Measurements from ENCODE around the gene GRB10. TPM values are rescaled to one million over a fixed set of nuclear protein-coding genes. Genes with fewer than 3 reads are reported as not detected.

GRB10 gene
- total RNA-seq, 1 donor from 2014 or later = 48.6 TPM

GRCh38 chr7:50704844-50705243 lies 77.9 kb downstream of the GRB10 start:
- peaks cover 33% of the 10 kb centered on the region for H3K4me1 ChIP-seq
- DNase-seq (ENCODE audit: extremely low spot score in 2 of 2) = no peak
- TF ChIP-seq POLR2A (IDR thresholded peaks at IDR 0.05) = no peak
- no peak for TF ChIP-seq POLR2AphosphoS5 (IDR thresholded peaks at IDR 0.05; ENCODE audit: insufficient read depth in 1 of 2, low read depth in 1 of 2)
- TF ChIP-seq CTCF (IDR thresholded peaks at IDR 0.05) = no peak

GRCh38 chr7:50703654-50704053 lies 79.0 kb downstream of the GRB10 start:
- H3K4me3 ChIP-seq = no peak overlapping the region

More at GRCh38 chr7:50704844-50705243, 77.9 kb downstream of the GRB10 start:
- no peak overlapping the region for H3K27ac ChIP-seq
- H3K27me3 ChIP-seq = no peaks in the 10 kb centered on the region
- no peaks in the 10 kb centered on the region for H3K9me3 ChIP-seq
- H3K4me3 ChIP-seq = no peak overlapping the region
- no peaks in the 10 kb centered on the region for H3K36me3 ChIP-seq
- intact Hi-C loops (cut with DNase I) = no loop called here

GRCh38 chr7:50699143-50699542 lies 83.6 kb downstream of the GRB10 start:
- no peaks in the 10 kb centered on the region for H3K27me3 ChIP-seq
- H3K9me3 ChIP-seq = no peaks in the 10 kb centered on the region
- TF ChIP-seq POLR2A (IDR thresholded peaks at IDR 0.05) = no peak
- intact Hi-C loops (cut with DNase I) = no loop called here
- no peak for DNase-seq (ENCODE audit: extremely low spot score in 2 of 2)
- H3K4me3 ChIP-seq = no peak overlapping the region
- H3K36me3 ChIP-seq = no peaks in the 10 kb centered on the region
- H3K27ac ChIP-seq = no peak overlapping the region
- H3K4me1 ChIP-seq = peaks cover 5% of the 10 kb centered on the region

More at GRCh38 chr7:50703654-50704053, 79.0 kb downstream of the GRB10 start:
- Histone ChIP-seq H3K27ac (no peak overlapping the region), H3K36me3 (no peaks in the 10 kb centered on the region), H3K9me3 (no peaks in the 10 kb centered on the region), H3K27me3 (no peaks in the 10 kb centered on the region), H3K4me1 (peaks cover 22% of the 10 kb centered on the region)
- no peak for TF ChIP-seq POLR2A (IDR thresholded peaks at IDR 0.05)
- no peak for TF ChIP-seq POLR2AphosphoS5 (IDR thresholded peaks at IDR 0.05; ENCODE audit: insufficient read depth in 1 of 2, low read depth in 1 of 2)
- no peak for TF ChIP-seq CTCF (IDR thresholded peaks at IDR 0.05)
- DNase-seq (ENCODE audit: extremely low spot score in 2 of 2) = no peak
- intact Hi-C loops (cut with DNase I) = no loop called here

DNA sequence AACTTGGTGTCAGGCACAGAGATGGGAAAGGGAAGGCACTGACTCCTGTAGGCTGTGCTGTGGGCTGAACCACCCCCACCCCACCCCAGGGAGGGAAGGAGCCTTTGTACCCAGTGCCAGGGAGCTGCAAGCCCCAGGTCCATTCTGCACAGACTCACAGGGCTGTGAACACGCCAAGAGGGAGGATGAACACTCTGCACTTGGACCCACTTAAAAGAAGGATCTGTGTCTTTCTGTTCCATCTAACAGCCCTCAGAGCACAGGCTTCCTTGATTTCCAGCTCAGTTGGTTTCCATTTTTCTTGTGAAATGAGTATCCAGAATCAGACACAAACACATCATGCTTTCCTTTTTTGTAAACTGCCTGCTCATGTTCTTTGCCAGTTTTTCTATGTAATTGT lies 84.9 kb downstream of the GRB10 start:
- Histone ChIP-seq H3K4me1 (peaks cover 5% of the 10 kb centered on the region), H3K27me3 (no peaks in the 10 kb centered on the region), H3K27ac (peak overlapping the region; percentile 23), H3K9me3 (no peaks in the 10 kb centered on the region), H3K36me3 (no peaks in the 10 kb centered on the region), H3K4me3 (no peak overlapping the region)
- TF ChIP-seq POLR2AphosphoS5 (IDR thresholded peaks at IDR 0.05; ENCODE audit: insufficient read depth in 1 of 2, low read depth in 1 of 2) = peak in 1 of 2 donors; percentile 36
- no peak for TF ChIP-seq CTCF (IDR thresholded peaks at IDR 0.05)
- no peak for TF ChIP-seq POLR2A (IDR thresholded peaks at IDR 0.05)
- DNase-seq (ENCODE audit: extremely low spot score in 2 of 2) = no peak
- intact Hi-C loops (cut with DNase I) = no loop called here

- no peaks in the 10 kb centered on the region for H3K9me3 ChIP-seq
- no peak overlapping the region for H3K4me3 ChIP-seq
- H3K27me3 ChIP-seq = no peaks in the 10 kb centered on the region
- peaks cover 5% of the 10 kb centered on the region for H3K4me1 ChIP-seq
- peak overlapping the region; percentile 23 for H3K27ac ChIP-seq
- intact Hi-C loops (cut with DNase I) = no loop called here
- no peak for DNase-seq (ENCODE audit: extremely low spot score in 2 of 2)
- TF ChIP-seq CTCF (IDR thresholded peaks at IDR 0.05) (peak in 1 of 3 experiments; percentile 7), POLR2AphosphoS5 (IDR thresholded peaks at IDR 0.05; ENCODE audit: insufficient read depth in 1 of 2, low read depth in 1 of 2) (no peak)
- H3K36me3 ChIP-seq = no peaks in the 10 kb centered on the region
Observed at GRCh38 chr7:50696810-50697582, 85.7 kb downstream of the GRB10 start.
